IMR-90 (cell line): Measurements from ENCODE around the gene NUP107. TPM values are rescaled to one million over a fixed set of nuclear protein-coding genes. Genes with fewer than 3 reads are reported as not detected.

Experiments
- ATAC-seq: fragments of 200-7000 bp; cut with Tn5 transposase; 2 replicates; pipeline ENCODE4 v1.9.1; 2020; ENCODE audit warnings: low read depth, mild to moderate bottlenecking, moderate library complexity
- BruUV-seq: library from RNA; stranded (reverse); fragments of 400-500 nt; replicated peaks from 2 replicates; lab custom pipeline; 2021; lab: Mats Ljungman, UMichigan
- CTCF ChIA-PET: fragments of 300-600 bp; formaldehyde crosslinking; extraction: SDS; loops from one replicate; lab custom pipeline; 2021; ENCODE audit warnings: antibody characterized with exemption; lab: Yijun Ruan, JAX
- POLR2A ChIA-PET: fragments of 300-600 bp; sonication (Branson Sonifier 250); formaldehyde crosslinking; loops from one replicate; lab custom pipeline; 2022; ENCODE audit warnings: antibody characterized with exemption; ENCODE audit not compliant: unreplicated experiment; lab: Charles Lee
- DNase-seq: peaks from one replicate; pipeline ENCODE4 v3.0.0; 2013
- H2AFZ ChIP-seq: replicated peaks from 2 replicates; pipeline ENCODE3; 2013; ENCODE audit warnings: low read length, mild to moderate bottlenecking; ENCODE audit not compliant: poor library complexity
- H2AK5ac ChIP-seq: 2 replicates; pipeline ENCODE4 v1.6.1; 2013; ENCODE audit warnings: low read depth, low read length, inconsistent platforms
- H2AK9ac ChIP-seq: replicated peaks from 2 replicates; pipeline ENCODE3; 2013; ENCODE audit warnings: mild to moderate bottlenecking, low read depth, low read length, moderate library complexity; ENCODE audit not compliant: poor library complexity
- H2BK120ac ChIP-seq: 2 replicates; pipeline ENCODE4 v1.6.1; 2013; ENCODE audit warnings: low read depth, low read length, inconsistent platforms
- H2BK15ac ChIP-seq: 3 replicates; pipeline ENCODE4 v1.6.1; 2013; ENCODE audit warnings: low read depth, low read length, inconsistent platforms
- H2BK20ac ChIP-seq: 2 replicates; pipeline ENCODE4 v1.6.1; 2013; ENCODE audit warnings: low read depth, mild to moderate bottlenecking, inconsistent platforms, low read length, moderate library complexity
- H2BK5ac ChIP-seq: 2 replicates; pipeline ENCODE4 v1.6.1; 2013; ENCODE audit warnings: mild to moderate bottlenecking, low read depth, low read length, inconsistent platforms; ENCODE audit not compliant: poor library complexity, severe bottlenecking
- H3K14ac ChIP-seq: replicated peaks from 2 replicates; pipeline ENCODE4 v1.6.1; 2013; ENCODE audit warnings: low read depth, low read length, inconsistent platforms
- H3K18ac ChIP-seq: 2 replicates; pipeline ENCODE4 v1.6.1; 2013; ENCODE audit warnings: low read depth, low read length, control low read depth
- H3K23ac ChIP-seq: 2 replicates; pipeline ENCODE4 v1.6.1; 2013; ENCODE audit warnings: low read depth, low read length, inconsistent platforms
- H3K27ac ChIP-seq: 2 replicates; pipeline ENCODE4 v1.5.1; 2013; ENCODE audit warnings: mild to moderate bottlenecking, control low read depth, low read length; ENCODE audit not compliant: insufficient read depth
- H3K27me3 ChIP-seq: 2 replicates; pipeline ENCODE4 v1.6.1; 2013; ENCODE audit warnings: low read length; ENCODE audit not compliant: control insufficient read depth, insufficient read depth
- H3K36me3 ChIP-seq: 2 replicates; pipeline ENCODE4 v1.6.1; 2013; ENCODE audit warnings: low read length, mixed read lengths; ENCODE audit not compliant: control insufficient read depth, insufficient read depth
- H3K4ac ChIP-seq: 2 replicates; pipeline ENCODE4 v1.6.1; 2013; ENCODE audit warnings: low read depth, low read length, inconsistent platforms
- H3K4me1 ChIP-seq: 2 replicates; pipeline ENCODE4 v1.6.1; 2013; ENCODE audit warnings: low read length, mixed read lengths; ENCODE audit not compliant: control insufficient read depth, insufficient read depth
- H3K4me2 ChIP-seq: 2 replicates; pipeline ENCODE4 v1.6.1; 2013; ENCODE audit warnings: low read depth, mild to moderate bottlenecking, control low read depth, low read length, moderate library complexity
- H3K4me3 ChIP-seq: 2 replicates; pipeline ENCODE4 v1.5.1; 2013; ENCODE audit warnings: low read depth, mild to moderate bottlenecking, control low read depth, low read length, moderate library complexity; ENCODE audit not compliant: insufficient read depth
- H3K56ac ChIP-seq: 2 replicates; pipeline ENCODE4 v1.6.1; 2013; ENCODE audit warnings: low read length, inconsistent platforms; ENCODE audit not compliant: insufficient read depth; ENCODE audit errors: extremely low read depth
- H3K79me1 ChIP-seq, 2 experiments: 2 replicates each; pipeline ENCODE4 v1.6.1; 2013; ENCODE audit warnings: low read length in 2 of 2, inconsistent platforms in 1 of 2, low read depth in 1 of 2
- H3K9ac ChIP-seq: 2 replicates; pipeline ENCODE4 v1.6.1; 2013; ENCODE audit warnings: low read depth, low read length, control low read depth
- H3K9me1 ChIP-seq: 2 replicates; pipeline ENCODE4 v1.6.1; 2013; ENCODE audit warnings: low read length, inconsistent platforms; ENCODE audit not compliant: insufficient read depth
- H3K9me3 ChIP-seq: 2 replicates; pipeline ENCODE4 v1.6.1; 2013; ENCODE audit warnings: low read length; ENCODE audit not compliant: control insufficient read depth, insufficient read depth
- H4K20me1 ChIP-seq: 2 replicates; pipeline ENCODE4 v1.6.1; 2013; ENCODE audit warnings: low read length, inconsistent platforms; ENCODE audit not compliant: insufficient read depth
- H4K5ac ChIP-seq: 2 replicates; pipeline ENCODE4 v1.6.1; 2013; ENCODE audit warnings: mild to moderate bottlenecking, low read depth, low read length, control low read depth
- H4K8ac ChIP-seq, 2 experiments: 2 replicates each; pipeline ENCODE4 v1.6.1; 2013; ENCODE audit warnings: low read depth in 2 of 2, low read length in 2 of 2, control low read depth in 1 of 2, inconsistent platforms in 1 of 2
- H4K91ac ChIP-seq: 2 replicates; pipeline ENCODE4 v1.6.1; 2013; ENCODE audit warnings: low read depth, low read length, inconsistent platforms; ENCODE audit not compliant: insufficient read depth
- BHLHE40 ChIP-seq: fragments of 150-350 bp; IDR thresholded peaks from 2 replicates; pipeline ENCODE4 v1.6.1; 2016; ENCODE audit warnings: mild to moderate bottlenecking, low read depth, low read length
- MAFK ChIP-seq: IDR thresholded peaks from 2 replicates; pipeline ENCODE4 v1.6.1; 2012; ENCODE audit warnings: low read depth, low read length, improper control_type of control experiment
- MAZ ChIP-seq: IDR thresholded peaks from 2 replicates; pipeline ENCODE4 v1.6.1; 2012; ENCODE audit warnings: low read depth, mild to moderate bottlenecking, low read length, improper control_type of control experiment, moderate library complexity, borderline replicate concordance
- MXI1 ChIP-seq: IDR thresholded peaks from 2 replicates; pipeline ENCODE4 v1.6.1; 2012; ENCODE audit warnings: low read depth, mild to moderate bottlenecking, low read length, moderate library complexity, borderline replicate concordance
- NFE2L2 ChIP-seq: fragments of 150-350 bp; IDR thresholded peaks from 2 replicates; pipeline ENCODE4 v1.6.1; 2016; ENCODE audit warnings: low read depth, mild to moderate bottlenecking, low read length
- RAD21 ChIP-seq: IDR thresholded peaks from 2 replicates; pipeline ENCODE4 v1.6.1; 2012; ENCODE audit warnings: low read length, improper control_type of control experiment
- RCOR1 ChIP-seq: IDR thresholded peaks from 2 replicates; pipeline ENCODE4 v1.6.1; 2012; ENCODE audit warnings: mild to moderate bottlenecking, low read length, improper control_type of control experiment; ENCODE audit not compliant: insufficient replicate concordance
- SMC3 ChIP-seq: fragments of 150-350 bp; IDR thresholded peaks from 2 replicates; pipeline ENCODE4 v1.6.1; 2016; ENCODE audit warnings: low read depth, mild to moderate bottlenecking, antibody characterized with exemption, low read length, moderate library complexity
- WGBS, 2 experiments: methylation state at CpG; one replicate each; pipeline versions ENCODE4 v1.1.5 to v1.1.7; 2013; ENCODE audit warnings: missing lambda C conversion rate in 2 of 2; ENCODE audit not compliant: insufficient read length in 1 of 2; ENCODE audit errors: extremely low coverage in 2 of 2; 5-methylcytosine and 5-hydroxymethylcytosine counted together
- dilution Hi-C: fragments of 300-500 bp; cut with HindIII; formaldehyde crosslinking; loops from one replicate; pipeline ENCODE4 v1.14.3; 2018; ENCODE audit warnings: low sequenced_read_pairs; ENCODE audit not compliant: unreplicated experiment
- in situ Hi-C: fragments of 300-500 bp; cut with MboI; formaldehyde crosslinking; loops from 3 replicates; pipeline ENCODE4 v1.14.3; 2019; ENCODE audit warnings: low sequenced_read_pairs, inconsistent platforms, mixed read lengths
- intact Hi-C: fragments of 100-400 bp; cut with micrococcal nuclease; formaldehyde crosslinking; loops from 2 replicates; pipeline ENCODE4 v1.10.0; 2022
- polyA plus RNA-seq, 3 experiments: library from polyadenylated mRNA; depleted of rRNA; stranded (reverse); fragments of >200 nt; gene quantifications; 2 replicates each; pipeline ENCODE4 v1.2.3, GENCODE V29; 2012; ENCODE audit warnings: low replicate concordance in 1 of 3
- total RNA-seq: library from RNA; depleted of rRNA; stranded (reverse); fragments of >200 nt; gene quantifications from 2 replicates; pipeline ENCODE4 v1.2.3, GENCODE V29; 2012
- TF ChIP-seq, protein P1 (sequence below): fragments of 150-350 bp; IDR thresholded peaks from 2 replicates; pipeline ENCODE4 v1.6.1; 2017; ENCODE audit warnings: mild to moderate bottlenecking, antibody characterized with exemption, low read length, low read depth

NUP107 gene
- total and polyA plus RNA-seq, 2 of the 4 experiments (the other 2 are of a cell fraction), result 34.5 to 69.7 TPM

- POLR2A ChIA-PET, result no interaction called here
- 100% methylated on average over 2 of the region's 3 CpGs; no CpG with 5 or more reads in 1 of the 2 experiments for WGBS, 2 experiments
- H3K27me3 ChIP-seq, result no peaks in the 10 kb centered on the region
Measured at GRCh38 chr12:68761442-68761812, 74.6 kb downstream of the NUP107 start.

More at GRCh38 chr12:68761442-68761812, 74.6 kb downstream of the NUP107 start:
- ATAC-seq (no peak), DNase-seq (no peak)
- Histone ChIP-seq H2BK120ac (no peak overlapping the region), H3K4me3 (no peak overlapping the region), H3K9me3 (no peaks in the 10 kb centered on the region), H3K79me1 (no peaks in the 10 kb centered on the region; a peak in 1 of 4 replicates), H3K9me1 (0 out of 2 replicates have a peak, but pooled peaks cover 3% of the 10 kb centered on the region), H2BK5ac (no peak overlapping the region), H3K23ac (no peak overlapping the region), H4K8ac (no peak overlapping the region), H3K36me3 (peaks cover 12% of the 10 kb centered on the region), H2BK20ac (no peak overlapping the region), H2AK5ac (no peak overlapping the region), H3K27ac (no peak overlapping the region), H4K91ac (no peak overlapping the region), H3K56ac (no peak overlapping the region), H3K4me1 (no peaks in the 10 kb centered on the region), H3K4ac (no peak overlapping the region), H2AK9ac (no peak overlapping the region), H3K18ac (no peak overlapping the region), H4K5ac (no peak overlapping the region), H3K14ac (no peak overlapping the region), H3K4me2 (no peak overlapping the region), H4K20me1 (no peaks in the 10 kb centered on the region), H2BK15ac (no peak overlapping the region), H2AFZ (no peak overlapping the region), H3K9ac (no peak overlapping the region)
- dilution Hi-C loops (no loop called here), in situ Hi-C loops (no loop called here), intact Hi-C loops (no loop called here)
- BruUV-seq, result no TSS peak
- CTCF ChIA-PET, result no interaction called here
- no peak for TF ChIP-seq MXI1
- no peak for TF ChIP-seq SMC3
- no peak for TF ChIP-seq MAFK
- no peak for TF ChIP-seq NFE2L2
- TF ChIP-seq, protein P1, sequence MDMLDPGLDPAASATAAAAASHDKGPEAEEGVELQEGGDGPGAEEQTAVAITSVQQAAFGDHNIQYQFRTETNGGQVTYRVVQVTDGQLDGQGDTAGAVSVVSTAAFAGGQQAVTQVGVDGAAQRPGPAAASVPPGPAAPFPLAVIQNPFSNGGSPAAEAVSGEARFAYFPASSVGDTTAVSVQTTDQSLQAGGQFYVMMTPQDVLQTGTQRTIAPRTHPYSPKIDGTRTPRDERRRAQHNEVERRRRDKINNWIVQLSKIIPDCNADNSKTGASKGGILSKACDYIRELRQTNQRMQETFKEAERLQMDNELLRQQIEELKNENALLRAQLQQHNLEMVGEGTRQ, result no peak
- TF ChIP-seq RAD21, result no peak
- no peak for TF ChIP-seq BHLHE40
- TF ChIP-seq MAZ, result no peak
- no peak for TF ChIP-seq RCOR1
